Parathyroid adenoma (tissue), 2 donors: ENCODE results near the gene CGRRF1.

Experiments used
- H2AFZ ChIP-seq: fragments of 300-600 bp; sonication (generic); one replicate; pipeline ENCODE4 v1.7.0; 2017; ENCODE audit warnings: antibody characterized with exemption, mild to moderate bottlenecking
- H3K27ac ChIP-seq: fragments of 300-600 bp; sonication (generic); one replicate; pipeline ENCODE4 v1.7.0; 2017
- H3K27me3 ChIP-seq: fragments of 300-600 bp; sonication (generic); one replicate; pipeline ENCODE4 v1.7.0; 2017; ENCODE audit warnings: low read length; ENCODE audit not compliant: control insufficient read depth, insufficient read depth
- H3K36me3 ChIP-seq: fragments of 300-600 bp; sonication (generic); one replicate; pipeline ENCODE4 v1.7.0; 2017; ENCODE audit warnings: low read length; ENCODE audit not compliant: control insufficient read depth, insufficient read depth
- H3K4me1 ChIP-seq: fragments of 300-600 bp; sonication (generic); one replicate; pipeline ENCODE4 v1.7.0; 2017; ENCODE audit warnings: control low read depth
- H3K4me2 ChIP-seq: fragments of 300-600 bp; sonication (generic); one replicate; pipeline ENCODE4 v1.7.0; 2017; ENCODE audit warnings: low read length
- H3K4me3 ChIP-seq: fragments of 300-600 bp; sonication (generic); one replicate; pipeline ENCODE4 v1.7.0; 2017; ENCODE audit warnings: low read depth, low read length
- H3K79me2 ChIP-seq: fragments of 300-600 bp; sonication (generic); one replicate; pipeline ENCODE4 v1.7.0; 2017; ENCODE audit warnings: control low read depth
- H3K9ac ChIP-seq: fragments of 300-600 bp; sonication (generic); one replicate; pipeline ENCODE4 v1.7.0; 2017; ENCODE audit warnings: mild to moderate bottlenecking
- H3K9me3 ChIP-seq: fragments of 300-600 bp; sonication (generic); one replicate; pipeline ENCODE4 v1.7.0; 2017; ENCODE audit warnings: low read length; ENCODE audit not compliant: control insufficient read depth
- CTCF ChIP-seq: fragments of 300-600 bp; sonication (generic); IDR thresholded peaks from one replicate; pipeline ENCODE4 v1.7.0; 2017; ENCODE audit warnings: antibody characterized with exemption, mild to moderate bottlenecking
- donor health status: primary hyperparathyroidism.

CGRRF1 gene

GRCh38 chr14:54470701-54471100, 39.0 kb upstream of the CGRRF1 start:
- H3K9me3 ChIP-seq: no peaks in the 10 kb centered on the region
- H3K27me3 ChIP-seq: no peaks in the 10 kb centered on the region
- H2AFZ ChIP-seq: no peak overlapping the region
- H3K4me1 ChIP-seq: peaks cover 5% of the 10 kb centered on the region
- H3K4me3 ChIP-seq: no peak overlapping the region
- no peak overlapping the region for H3K27ac ChIP-seq
- no peak for TF ChIP-seq CTCF
- no peak overlapping the region for H3K9ac ChIP-seq
- H3K36me3 ChIP-seq: no peaks in the 10 kb centered on the region
- no peaks in the 10 kb centered on the region for H3K79me2 ChIP-seq
- H3K4me2 ChIP-seq: no peak overlapping the region

GRCh38 chr14:54471641-54472040, 38.1 kb upstream of the CGRRF1 start:
- no peaks in the 10 kb centered on the region for H3K36me3 ChIP-seq
- peaks cover 5% of the 10 kb centered on the region for H3K4me1 ChIP-seq
- no peak overlapping the region for H2AFZ ChIP-seq
- H3K4me3 ChIP-seq: no peak overlapping the region
- H3K4me2 ChIP-seq: no peak overlapping the region
- H3K27me3 ChIP-seq: no peaks in the 10 kb centered on the region
- no peak overlapping the region for H3K27ac ChIP-seq
- H3K9me3 ChIP-seq: no peaks in the 10 kb centered on the region
- TF ChIP-seq CTCF: no peak
- no peak overlapping the region for H3K9ac ChIP-seq
- no peaks in the 10 kb centered on the region for H3K79me2 ChIP-seq

- no peak overlapping the region for H3K27ac ChIP-seq
- H3K4me1 ChIP-seq: peaks cover 5% of the 10 kb centered on the region
- no peak overlapping the region for H3K9ac ChIP-seq
- no peak overlapping the region for H2AFZ ChIP-seq
- H3K4me3 ChIP-seq: peak overlapping the region; percentile 7
- no peaks in the 10 kb centered on the region for H3K27me3 ChIP-seq
- peak overlapping the region; percentile 21 for H3K4me2 ChIP-seq
- no peak for TF ChIP-seq CTCF
- no peaks in the 10 kb centered on the region for H3K9me3 ChIP-seq
- no peaks in the 10 kb centered on the region for H3K36me3 ChIP-seq
- no peaks in the 10 kb centered on the region for H3K79me2 ChIP-seq
Observed at GRCh38 chr14:54472315-54472714, 37.4 kb upstream of the CGRRF1 start.

- Histone ChIP-seq H3K9ac (no peak overlapping the region), H3K36me3 (no peaks in the 10 kb centered on the region), H3K27me3 (no peaks in the 10 kb centered on the region), H3K79me2 (no peaks in the 10 kb centered on the region), H3K4me2 (no peak overlapping the region), H3K9me3 (no peaks in the 10 kb centered on the region), H3K4me1 (peaks cover 5% of the 10 kb centered on the region), H3K27ac (no peak overlapping the region), H3K4me3 (no peak overlapping the region), H2AFZ (no peak overlapping the region)
- no peak for TF ChIP-seq CTCF
Observed at GRCh38 chr14:54474232-54474793, 35.4 kb upstream of the CGRRF1 start.

- TF ChIP-seq CTCF: no peak
- Histone ChIP-seq H2AFZ (no peak overlapping the region), H3K9me3 (no peaks in the 10 kb centered on the region), H3K79me2 (no peaks in the 10 kb centered on the region), H3K27ac (no peak overlapping the region), H3K36me3 (no peaks in the 10 kb centered on the region), H3K27me3 (no peaks in the 10 kb centered on the region), H3K9ac (no peak overlapping the region), H3K4me1 (peaks cover 5% of the 10 kb centered on the region), H3K4me2 (no peak overlapping the region), H3K4me3 (no peak overlapping the region)
Observed at GRCh38 chr14:54475187-54475899, 34.4 kb upstream of the CGRRF1 start.
